Endodermal cell (in vitro differentiated cells): ENCODE results near the gene ALAS1. TPM values are rescaled to one million over a fixed set of nuclear protein-coding genes. Genes with fewer than 3 reads are reported as not detected.
"Not testable (repeated sequence)": the region's sequence is repeated elsewhere in the genome, so short reads cannot be mapped to it uniquely, and the experiment has no call there.

Experiments
- DNase-seq: peaks from one replicate; pipeline ENCODE4 v3.0.0-alpha.2; 2017
- H3K27ac ChIP-seq: 2 replicates; pipeline ENCODE4 v1.5.1; 2013; ENCODE audit warnings: mild to moderate bottlenecking, low read depth, low read length, moderate library complexity
- H3K27me3 ChIP-seq: 2 replicates; pipeline ENCODE4 v1.6.1; 2013; ENCODE audit warnings: mild to moderate bottlenecking, low read length, moderate library complexity; ENCODE audit not compliant: insufficient read depth, control insufficient read depth, poor library complexity, severe bottlenecking
- H3K36me3 ChIP-seq: 2 replicates; pipeline ENCODE4 v1.7.0; 2013; ENCODE audit warnings: mild to moderate bottlenecking, low read length, moderate library complexity; ENCODE audit not compliant: control insufficient read depth, insufficient read depth
- H3K4me1 ChIP-seq: one replicate; pipeline ENCODE4 v1.7.0; 2013; ENCODE audit warnings: low read length; ENCODE audit not compliant: control insufficient read depth, insufficient read depth
- H3K4me3 ChIP-seq: 2 replicates; pipeline ENCODE4 v1.5.1; 2013; ENCODE audit warnings: mild to moderate bottlenecking, low read length, moderate library complexity
- H3K9ac ChIP-seq: 2 replicates; pipeline ENCODE4 v1.6.1; 2013; ENCODE audit warnings: mild to moderate bottlenecking, low read length, moderate library complexity; ENCODE audit not compliant: poor library complexity, severe bottlenecking; ENCODE audit errors: extremely low read depth
- H3K9me3 ChIP-seq: 2 replicates; pipeline ENCODE4 v1.6.1; 2013; ENCODE audit warnings: mild to moderate bottlenecking, low read length, moderate library complexity; ENCODE audit not compliant: control insufficient read depth
- H3K27ac Mint-ChIP-seq: 2 replicates; pipeline ENCODE4 v1.8.0; 2020; ENCODE audit warnings: mixed read lengths
- H3K27me3 Mint-ChIP-seq: 2 replicates; pipeline ENCODE4 v1.8.0; 2021; ENCODE audit warnings: mild to moderate bottlenecking, mixed read lengths; ENCODE audit not compliant: insufficient read depth
- H3K36me3 Mint-ChIP-seq: 2 replicates; pipeline ENCODE4 v1.8.0; 2020; ENCODE audit warnings: low read depth, mixed read lengths
- H3K4me1 Mint-ChIP-seq: 2 replicates; pipeline ENCODE4 v1.8.0; 2020; ENCODE audit warnings: mixed read lengths
- H3K4me3 Mint-ChIP-seq: 2 replicates; pipeline ENCODE4 v1.8.0; 2020; ENCODE audit warnings: mild to moderate bottlenecking, moderate library complexity, mixed read lengths
- H3K9me3 Mint-ChIP-seq: 2 replicates; pipeline ENCODE4 v1.8.0; 2020; ENCODE audit warnings: mild to moderate bottlenecking, mixed read lengths
- WGBS, 2 experiments: methylation state at CpG; one replicate each; pipeline versions ENCODE4 v1.1.5 to v1.1.7; 2013; ENCODE audit warnings: missing lambda C conversion rate in 2 of 2, mixed read lengths in 1 of 2; ENCODE audit not compliant: insufficient coverage in 1 of 2, insufficient read length in 1 of 2; 5-methylcytosine and 5-hydroxymethylcytosine counted together
- total RNA-seq, 2 donors: library from RNA; stranded (reverse); fragmentation: NEBNext Ultra II Directional in 1 of 2; extraction: Animal tissue kit (Norgen Biotek cat#: 25700) in 1 of 2; gene quantifications; 2 replicates in 1 of 2; 3 replicates in 1 of 2; pipeline ENCODE4 v1.2.1, GENCODE V29; 2021
- TF ChIP-seq, protein P1 (sequence below): fragments of 200-600 bp; sonication (generic); conservative IDR thresholded peaks from 2 replicates; pipeline ENCODE4 v1.5.0; 2021; ENCODE audit warnings: antibody characterized with exemption, mild to moderate bottlenecking

ALAS1 gene
- total RNA-seq, 2 donors from 2014 or later, result 33.6 to 50.1 TPM

DNA sequence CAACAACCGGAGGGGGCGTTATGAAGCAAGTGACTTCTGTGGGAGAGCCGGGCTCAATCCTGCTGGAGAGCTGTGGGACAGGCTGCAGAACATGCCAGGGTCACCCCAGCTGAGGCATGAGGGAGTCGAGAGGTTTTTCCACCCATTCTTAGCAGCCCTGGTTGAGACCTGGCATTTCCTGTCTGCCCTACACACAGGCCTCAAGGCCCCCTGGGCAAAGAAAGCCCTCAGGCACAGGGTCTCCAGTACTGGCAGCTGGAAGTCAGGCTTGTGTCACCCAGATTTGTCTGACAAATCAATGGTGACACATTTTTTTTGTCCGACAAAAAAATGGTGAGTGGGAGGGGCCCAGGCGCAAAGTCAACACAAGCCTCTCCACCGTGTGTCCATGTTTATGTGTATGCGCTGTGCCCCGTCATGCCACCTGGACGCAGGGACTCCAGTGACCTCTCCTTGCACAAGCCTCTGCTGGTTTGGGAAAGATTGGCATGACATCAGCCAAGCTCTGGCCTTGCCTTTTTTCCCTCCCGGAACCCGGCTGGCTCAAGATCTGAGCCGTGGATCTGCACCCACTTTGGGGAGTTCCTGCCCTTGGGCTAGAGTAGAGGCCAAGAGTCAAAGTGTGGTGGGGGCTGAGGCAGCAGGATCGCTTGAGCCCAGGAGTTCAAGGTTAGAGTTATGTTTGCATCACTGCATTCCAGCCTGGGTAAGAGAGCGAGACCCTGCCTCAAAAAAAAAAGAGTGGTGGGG is 20.8 kb upstream of the ALAS1 start:
- no peaks in the 10 kb centered on the region for H3K4me1 ChIP-seq
- WGBS, 2 experiments, result 80 to 88% methylated on average over 10 to 15 of the region's 15 CpGs
- H3K27ac ChIP-seq, result no peak overlapping the region
- H3K9me3 ChIP-seq, result no peaks in the 10 kb centered on the region
- DNase-seq, result no peak
- no peaks in the 10 kb centered on the region for H3K9me3 Mint-ChIP-seq
- no peaks in the 10 kb centered on the region for H3K4me1 Mint-ChIP-seq
- no peak overlapping the region for H3K9ac ChIP-seq
- H3K27ac Mint-ChIP-seq, result no peak overlapping the region
- no peak overlapping the region for H3K4me3 Mint-ChIP-seq
- H3K4me3 ChIP-seq, result no peak overlapping the region
- no peaks in the 10 kb centered on the region for H3K36me3 Mint-ChIP-seq
- TF ChIP-seq, protein P1, sequence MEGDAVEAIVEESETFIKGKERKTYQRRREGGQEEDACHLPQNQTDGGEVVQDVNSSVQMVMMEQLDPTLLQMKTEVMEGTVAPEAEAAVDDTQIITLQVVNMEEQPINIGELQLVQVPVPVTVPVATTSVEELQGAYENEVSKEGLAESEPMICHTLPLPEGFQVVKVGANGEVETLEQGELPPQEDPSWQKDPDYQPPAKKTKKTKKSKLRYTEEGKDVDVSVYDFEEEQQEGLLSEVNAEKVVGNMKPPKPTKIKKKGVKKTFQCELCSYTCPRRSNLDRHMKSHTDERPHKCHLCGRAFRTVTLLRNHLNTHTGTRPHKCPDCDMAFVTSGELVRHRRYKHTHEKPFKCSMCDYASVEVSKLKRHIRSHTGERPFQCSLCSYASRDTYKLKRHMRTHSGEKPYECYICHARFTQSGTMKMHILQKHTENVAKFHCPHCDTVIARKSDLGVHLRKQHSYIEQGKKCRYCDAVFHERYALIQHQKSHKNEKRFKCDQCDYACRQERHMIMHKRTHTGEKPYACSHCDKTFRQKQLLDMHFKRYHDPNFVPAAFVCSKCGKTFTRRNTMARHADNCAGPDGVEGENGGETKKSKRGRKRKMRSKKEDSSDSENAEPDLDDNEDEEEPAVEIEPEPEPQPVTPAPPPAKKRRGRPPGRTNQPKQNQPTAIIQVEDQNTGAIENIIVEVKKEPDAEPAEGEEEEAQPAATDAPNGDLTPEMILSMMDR, result no peak
- H3K36me3 ChIP-seq, result no peaks in the 10 kb centered on the region
- H3K27me3 Mint-ChIP-seq, result no peaks in the 10 kb centered on the region
- no peaks in the 10 kb centered on the region for H3K27me3 ChIP-seq

DNA sequence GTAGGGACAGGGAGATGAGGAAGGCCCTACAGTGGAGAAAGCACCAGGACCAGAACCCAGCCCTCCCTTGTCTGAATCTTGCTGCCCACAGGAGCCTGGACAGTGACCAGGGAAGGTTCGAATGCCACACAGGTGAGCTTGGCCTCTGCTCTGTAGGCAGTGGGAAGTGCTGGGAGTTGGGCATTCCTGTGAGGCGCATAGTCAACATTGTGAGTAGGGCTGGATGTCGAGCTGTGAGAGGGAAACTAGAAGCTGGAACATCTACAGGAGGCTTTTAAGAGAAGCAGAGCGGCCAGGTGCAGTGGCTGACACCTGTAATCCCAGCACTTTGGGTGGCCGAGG is 20.3 kb upstream of the ALAS1 start:
- Mint-ChIP-seq H3K36me3 (no peaks in the 10 kb centered on the region), H3K27me3 (no peaks in the 10 kb centered on the region), H3K4me3 (no peak overlapping the region), H3K9me3 (no peaks in the 10 kb centered on the region), H3K27ac (no peak overlapping the region), H3K4me1 (no peaks in the 10 kb centered on the region)
- 87 to 90% methylated on average over 5 of the region's 5 CpGs for WGBS, 2 experiments
- no peaks in the 10 kb centered on the region for H3K36me3 ChIP-seq
- H3K4me3 ChIP-seq, result no peak overlapping the region
- H3K9me3 ChIP-seq, result no peaks in the 10 kb centered on the region
- no peak overlapping the region for H3K27ac ChIP-seq
- no peaks in the 10 kb centered on the region for H3K4me1 ChIP-seq
- TF ChIP-seq, protein P1, result no peak
- H3K9ac ChIP-seq, result no peak overlapping the region
- no peak for DNase-seq
- H3K27me3 ChIP-seq, result no peaks in the 10 kb centered on the region

DNA sequence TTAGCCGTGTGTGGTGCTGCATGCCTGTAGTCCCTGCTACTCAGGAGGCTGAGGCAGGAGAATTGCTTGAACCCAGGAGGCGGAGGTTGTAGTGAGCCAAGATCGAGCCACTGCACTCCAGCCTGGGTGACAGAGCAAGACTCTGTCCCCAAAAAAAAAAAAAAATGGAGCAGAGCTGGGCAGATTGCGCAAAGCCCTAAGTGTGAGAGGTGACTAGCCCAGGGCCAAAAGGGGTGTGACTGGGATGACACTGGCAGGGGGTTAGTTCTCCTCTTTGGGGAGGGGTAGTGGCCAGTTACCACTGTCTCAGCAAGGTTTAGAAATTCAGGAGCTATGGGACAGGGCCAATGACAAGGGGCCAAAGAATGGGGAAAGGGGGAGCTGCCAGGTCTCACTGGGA is 19.8 kb upstream of the ALAS1 start:
- not testable (repeated sequence) for H3K27ac Mint-ChIP-seq, H3K4me3 ChIP-seq, H3K4me1 ChIP-seq, H3K27ac ChIP-seq, H3K36me3 ChIP-seq, H3K9ac ChIP-seq, H3K4me1 Mint-ChIP-seq, H3K9me3 Mint-ChIP-seq, H3K27me3 ChIP-seq, H3K27me3 Mint-ChIP-seq, H3K9me3 ChIP-seq, H3K36me3 Mint-ChIP-seq, DNase-seq, H3K4me3 Mint-ChIP-seq
- WGBS, 2 experiments, result 80 to 93% methylated on average over 2 to 4 of the region's 4 CpGs

DNA sequence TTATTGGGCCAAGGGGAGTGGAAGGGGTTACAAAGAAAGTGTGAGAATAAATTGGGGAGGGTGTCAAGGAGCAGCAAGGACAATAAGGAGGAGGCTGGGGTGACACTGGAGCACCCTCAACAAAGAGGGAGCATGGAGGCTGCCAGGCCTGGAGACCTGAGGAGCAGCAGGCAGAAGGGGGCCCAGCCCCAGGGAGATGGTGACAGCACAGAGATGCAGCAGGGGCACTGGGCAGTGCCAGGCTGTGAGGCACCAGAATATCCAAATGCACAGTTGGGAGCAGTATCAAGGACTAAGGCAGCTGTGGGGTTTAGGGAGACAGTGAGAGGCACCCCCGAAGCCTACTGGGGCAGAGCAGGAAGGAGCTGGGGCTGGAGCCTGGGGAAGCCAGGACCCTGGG is 19.4 kb upstream of the ALAS1 start:
- H3K9me3 ChIP-seq, result no peaks in the 10 kb centered on the region
- no peak overlapping the region for H3K9ac ChIP-seq
- H3K4me1 ChIP-seq, result no peaks in the 10 kb centered on the region
- 78 to 86% methylated on average over 1 of the region's 1 CpG for WGBS, 2 experiments
- no peaks in the 10 kb centered on the region for H3K36me3 ChIP-seq
- Mint-ChIP-seq H3K4me1 (peaks cover under 1% of the 10 kb centered on the region), H3K9me3 (no peaks in the 10 kb centered on the region), H3K27me3 (no peaks in the 10 kb centered on the region), H3K36me3 (no peaks in the 10 kb centered on the region), H3K4me3 (no peak overlapping the region), H3K27ac (no peak overlapping the region)
- DNase-seq, result no peak
- no peak overlapping the region for H3K4me3 ChIP-seq
- no peaks in the 10 kb centered on the region for H3K27me3 ChIP-seq
- no peak overlapping the region for H3K27ac ChIP-seq
- TF ChIP-seq, protein P1, result no peak
